SIG-M5 treated with dmso at 0.1 percent for 504 hours (cell line): ENCODE results near the gene SFT2D3.

ENCODE experiments used
- DNase-seq: peaks from one replicate; lab custom pipeline; 2025; ENCODE audit not compliant: unreplicated experiment; lab: John Stamatoyannopoulos, UW

The SFT2D3 gene

GRCh38 chr2:127664065-127664894, 37.0 kb upstream of the SFT2D3 start:
- no peak for DNase-seq

GRCh38 chr2:127664895-127665225, 36.4 kb upstream of the SFT2D3 start:
- DNase-seq, result no peak

DNA sequence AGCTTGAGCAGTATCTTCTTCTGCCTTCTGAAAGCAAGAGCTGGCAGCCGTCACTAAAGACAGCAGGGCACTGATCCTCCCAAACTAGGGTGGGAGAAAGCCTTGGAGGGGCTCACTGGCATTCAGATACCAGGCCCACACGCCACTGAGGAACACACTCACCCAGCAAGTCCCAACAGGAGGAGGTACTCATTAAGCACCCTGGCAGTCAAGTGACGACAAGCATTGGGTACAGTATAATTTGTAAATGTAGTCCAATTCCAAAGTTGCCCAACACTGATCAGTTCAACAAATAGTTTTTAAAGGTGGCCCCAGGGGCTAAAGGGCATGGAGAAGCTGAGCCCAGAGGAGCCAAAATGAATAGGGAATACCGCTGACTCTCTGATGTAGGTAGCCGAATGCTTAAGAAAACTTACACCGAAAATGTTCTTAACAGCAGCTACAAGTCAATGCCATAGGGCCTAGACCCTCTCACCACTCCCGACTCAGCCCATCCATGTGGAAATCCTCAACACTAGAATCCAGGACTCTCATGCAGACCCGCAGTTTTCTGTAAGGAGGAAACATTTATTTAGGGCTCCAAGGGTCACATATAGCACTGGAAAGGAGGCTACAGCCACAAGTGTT, 35.9 kb upstream of the SFT2D3 start:
- DNase-seq, result no peak

DNA sequence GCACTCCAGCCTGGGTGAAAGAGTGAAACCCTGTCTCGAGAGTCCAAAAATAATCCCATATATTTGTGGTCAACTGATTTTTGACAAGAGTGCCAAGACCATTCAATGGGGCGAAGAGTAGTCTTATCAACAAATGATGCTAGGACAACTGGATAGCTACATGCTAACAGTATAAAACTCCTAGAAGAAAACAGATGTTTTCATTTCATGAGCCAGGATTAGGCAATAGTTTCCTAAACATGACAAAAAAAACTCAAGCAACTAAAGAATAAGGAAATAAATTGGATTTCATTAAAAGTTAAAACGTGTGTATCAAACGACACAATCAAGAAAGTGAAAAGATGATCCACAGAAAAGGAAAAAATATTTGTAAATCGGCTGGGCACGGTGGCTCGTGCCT, 32.2 kb upstream of the SFT2D3 start:
- no peak for DNase-seq

DNA sequence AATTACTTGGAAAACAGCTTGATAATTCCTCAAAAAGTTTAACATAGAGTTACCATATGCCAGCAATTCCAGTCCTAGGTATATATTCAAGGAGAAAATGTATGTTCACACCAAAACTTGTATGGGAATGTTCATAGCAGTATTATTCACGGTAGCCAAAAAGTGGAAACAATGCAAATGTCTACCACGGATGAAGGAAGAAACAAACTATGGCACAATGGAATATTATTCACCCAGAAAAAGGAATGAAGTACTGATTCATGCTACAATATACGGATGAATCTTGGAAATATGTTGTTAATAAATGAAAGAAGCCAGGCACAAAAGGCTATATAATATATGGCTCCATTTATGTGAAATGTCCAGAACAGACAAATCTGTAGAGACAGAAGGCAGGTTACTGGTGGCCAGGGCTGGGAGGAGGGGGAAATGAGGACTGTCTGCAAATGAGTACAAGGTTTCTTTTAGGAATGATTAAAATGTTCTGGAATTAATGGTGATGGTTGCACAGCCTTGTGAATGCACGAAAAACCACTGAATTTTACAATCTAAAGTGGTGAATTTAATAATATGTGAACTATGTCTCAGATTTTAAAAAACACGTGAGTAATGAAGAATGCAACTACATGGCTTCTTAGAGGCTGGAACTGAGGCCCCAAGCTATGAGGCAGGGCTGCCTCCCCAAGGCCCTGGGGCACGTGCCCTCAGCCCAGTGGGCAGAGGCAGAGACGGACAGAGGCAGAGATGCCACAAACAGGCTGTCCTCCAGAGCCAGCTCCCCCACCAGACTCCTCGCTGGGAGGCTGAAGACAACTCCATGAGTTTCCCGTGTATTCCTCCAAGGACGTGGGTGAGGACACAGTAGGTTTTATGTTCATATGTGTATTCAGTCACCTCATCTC, 31.0 kb upstream of the SFT2D3 start:
- DNase-seq, result no peak

DNA sequence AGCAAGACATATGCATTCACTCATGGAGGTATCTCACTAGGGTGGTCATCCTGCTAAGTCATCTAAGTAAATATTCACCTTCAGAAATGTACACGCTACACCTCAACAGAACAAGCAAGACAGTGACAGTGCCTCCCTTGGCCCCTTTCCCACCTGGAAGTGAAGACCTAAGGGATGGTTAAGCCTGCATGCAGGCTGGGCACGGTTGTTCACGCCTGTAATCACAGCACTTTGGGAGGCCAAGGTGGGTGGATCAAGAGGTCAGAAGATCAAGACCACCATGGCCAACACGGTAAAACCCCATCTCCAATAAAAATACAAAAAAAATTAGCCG, 30.4 kb upstream of the SFT2D3 start:
- DNase-seq, result no peak

GRCh38 chr2:127671557-127672302, 29.6 kb upstream of the SFT2D3 start:
- no peak for DNase-seq

GRCh38 chr2:127672341-127673224, 28.7 kb upstream of the SFT2D3 start:
- no peak for DNase-seq

GRCh38 chr2:127673291-127674069, 27.8 kb upstream of the SFT2D3 start:
- no peak for DNase-seq

GRCh38 chr2:127674241-127675209, 26.8 kb upstream of the SFT2D3 start:
- no peak for DNase-seq

DNA sequence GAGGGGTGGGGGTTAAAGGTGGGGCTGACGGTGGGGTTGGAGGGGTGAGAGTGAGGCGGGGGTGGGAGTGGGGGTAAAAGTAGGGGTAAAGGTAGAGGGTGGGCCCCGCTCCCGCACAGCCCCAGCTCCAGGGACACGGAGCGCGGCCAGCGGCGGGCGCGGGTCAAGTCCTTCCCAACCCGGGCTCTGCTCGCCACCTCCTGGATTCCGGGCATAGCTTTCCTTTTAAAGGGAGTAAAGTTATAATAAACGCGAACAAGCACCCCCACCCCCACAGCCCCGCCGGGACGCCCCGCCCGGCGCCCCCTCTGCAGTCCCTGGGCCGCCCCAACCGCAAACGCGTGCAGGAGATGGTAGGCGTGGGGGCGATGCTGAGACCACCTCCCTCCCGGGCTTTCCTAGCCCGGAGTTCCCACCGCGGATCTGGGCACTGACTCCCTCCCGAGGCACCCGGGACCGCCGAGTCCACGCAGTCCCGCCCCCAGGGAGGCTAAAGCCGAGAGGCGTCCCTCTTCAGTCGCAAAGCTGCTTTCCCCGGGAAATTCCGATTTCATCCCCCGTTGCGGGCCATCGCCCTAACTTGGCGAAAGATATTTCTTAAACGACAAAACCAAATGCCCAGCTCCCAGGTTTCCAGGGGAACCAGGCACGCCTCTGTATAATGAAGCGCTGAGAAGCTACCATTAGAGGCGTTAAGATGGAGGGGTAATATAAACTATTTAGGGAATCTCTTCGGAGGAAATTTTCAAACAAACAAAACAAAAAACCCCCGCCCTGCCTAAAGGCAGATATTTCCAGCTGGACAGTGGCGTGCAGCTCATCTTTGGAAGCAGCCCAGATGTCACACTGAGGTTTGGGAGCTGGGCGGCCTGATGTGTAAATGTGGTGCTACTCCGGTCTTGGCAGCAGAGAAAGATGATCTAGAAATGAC, 25.7 kb upstream of the SFT2D3 start, which contains the start of gene LIMS2:
Gene LIMS2 (minus strand): TSS at position 200 of the 931 bp plus-strand sequence. CDS start 506 bp downstream, outside the sequence.
- no peak for DNase-seq

DNA sequence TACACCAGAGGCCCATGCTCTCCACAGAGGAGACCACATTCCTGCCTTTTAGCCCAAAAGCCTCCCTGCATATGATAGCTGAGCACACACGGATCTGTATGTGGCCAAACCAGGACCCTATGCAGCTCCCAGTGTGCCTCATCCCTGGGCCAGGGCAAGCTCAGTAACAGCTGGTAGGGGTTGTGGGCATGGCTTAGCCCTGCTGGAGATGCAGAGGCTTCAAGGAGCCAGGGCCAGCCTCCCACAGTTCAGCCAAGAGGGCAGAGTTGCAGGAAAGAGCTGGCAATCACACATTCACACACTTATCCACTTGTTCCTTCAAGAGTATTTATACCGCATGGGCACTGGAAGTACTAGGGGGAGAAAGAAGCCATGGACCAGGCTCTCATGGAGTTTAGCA, 24.4 kb upstream of the SFT2D3 start:
- DNase-seq, result no peak

DNA sequence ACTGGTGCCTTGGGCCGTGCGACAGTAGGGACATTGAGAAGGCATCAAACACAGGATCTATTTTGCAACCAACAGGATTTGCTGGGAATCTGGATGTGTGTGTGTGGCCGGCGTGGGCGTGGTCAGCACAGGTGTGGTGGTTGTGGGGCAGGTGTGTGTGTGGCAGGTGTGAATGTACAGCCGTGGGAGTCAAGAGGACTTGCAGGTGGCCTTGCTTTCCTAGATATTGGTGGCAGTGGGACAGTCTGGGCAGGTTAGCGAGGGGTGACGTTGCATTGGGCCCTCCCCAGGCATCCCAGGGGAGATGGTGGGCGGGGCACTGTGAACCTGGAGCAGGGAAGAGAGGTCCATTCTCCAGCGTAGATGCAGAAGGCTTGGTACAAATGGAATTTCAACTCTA, 22.8 kb upstream of the SFT2D3 start:
- no peak for DNase-seq

- no peak for DNase-seq
Observed at GRCh38 chr2:127678991-127679390, 22.3 kb upstream of the SFT2D3 start.

- DNase-seq, result no peak
Observed at GRCh38 chr2:127679680-127680361, 21.5 kb upstream of the SFT2D3 start.

DNA sequence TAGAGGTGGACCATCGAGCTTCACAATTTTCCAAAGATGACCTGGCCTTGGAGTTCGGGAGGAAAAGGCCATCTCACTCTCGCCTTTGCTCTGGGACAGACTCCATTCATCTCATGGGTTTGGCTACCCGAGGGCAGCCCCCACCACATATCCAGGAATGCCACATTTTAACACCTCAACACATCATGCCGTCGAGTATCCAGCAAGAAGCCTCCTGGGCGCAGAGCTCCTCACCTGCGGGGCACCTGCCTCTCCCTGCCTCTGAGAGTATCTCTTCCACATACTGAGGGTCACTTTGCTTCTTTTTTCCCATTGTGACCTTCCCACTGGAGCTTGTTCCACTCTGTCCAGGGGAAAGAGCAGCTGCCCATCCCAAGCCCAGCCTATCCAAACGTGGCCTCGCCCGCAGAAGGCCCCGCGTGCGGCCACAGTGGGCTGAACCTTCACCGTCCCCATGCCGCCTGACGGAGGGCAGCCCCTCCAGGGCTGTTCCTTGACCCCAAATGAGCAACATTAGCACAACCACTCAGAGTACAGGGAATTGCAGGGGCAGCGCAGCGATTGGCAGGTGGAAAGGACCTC, 20.5 kb upstream of the SFT2D3 start:
- no peak for DNase-seq
